ENCODE measurements around the gene FBXL19.

DNA sequence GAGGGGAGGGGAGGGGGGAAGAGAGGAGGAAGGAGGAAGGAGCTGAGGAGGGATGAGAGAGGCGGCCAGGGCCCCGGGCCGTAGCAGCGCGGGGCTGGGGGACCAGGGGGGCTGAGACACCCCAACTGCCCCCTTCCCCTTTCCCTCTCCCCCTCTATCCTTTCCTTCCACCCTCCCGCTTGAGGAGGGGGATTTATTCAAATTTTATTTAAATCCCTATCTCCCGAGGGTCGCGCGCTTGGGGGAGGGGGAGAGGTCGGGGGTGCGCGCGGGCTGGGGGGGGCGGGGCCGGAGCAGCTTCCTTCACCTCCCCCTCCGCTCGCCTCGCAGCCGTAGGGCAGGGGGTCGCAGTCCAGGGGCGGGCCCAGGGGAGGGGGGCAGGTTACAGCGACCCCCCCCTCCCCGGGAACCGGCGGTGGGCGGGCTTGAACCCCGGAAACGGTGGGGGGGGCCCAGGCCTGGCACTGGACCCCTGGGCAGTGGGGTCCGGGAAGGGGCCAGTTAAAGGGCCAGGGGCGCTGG lies at the start of gene FBXL19:
- TF ChIP-seq, protein P1, sequence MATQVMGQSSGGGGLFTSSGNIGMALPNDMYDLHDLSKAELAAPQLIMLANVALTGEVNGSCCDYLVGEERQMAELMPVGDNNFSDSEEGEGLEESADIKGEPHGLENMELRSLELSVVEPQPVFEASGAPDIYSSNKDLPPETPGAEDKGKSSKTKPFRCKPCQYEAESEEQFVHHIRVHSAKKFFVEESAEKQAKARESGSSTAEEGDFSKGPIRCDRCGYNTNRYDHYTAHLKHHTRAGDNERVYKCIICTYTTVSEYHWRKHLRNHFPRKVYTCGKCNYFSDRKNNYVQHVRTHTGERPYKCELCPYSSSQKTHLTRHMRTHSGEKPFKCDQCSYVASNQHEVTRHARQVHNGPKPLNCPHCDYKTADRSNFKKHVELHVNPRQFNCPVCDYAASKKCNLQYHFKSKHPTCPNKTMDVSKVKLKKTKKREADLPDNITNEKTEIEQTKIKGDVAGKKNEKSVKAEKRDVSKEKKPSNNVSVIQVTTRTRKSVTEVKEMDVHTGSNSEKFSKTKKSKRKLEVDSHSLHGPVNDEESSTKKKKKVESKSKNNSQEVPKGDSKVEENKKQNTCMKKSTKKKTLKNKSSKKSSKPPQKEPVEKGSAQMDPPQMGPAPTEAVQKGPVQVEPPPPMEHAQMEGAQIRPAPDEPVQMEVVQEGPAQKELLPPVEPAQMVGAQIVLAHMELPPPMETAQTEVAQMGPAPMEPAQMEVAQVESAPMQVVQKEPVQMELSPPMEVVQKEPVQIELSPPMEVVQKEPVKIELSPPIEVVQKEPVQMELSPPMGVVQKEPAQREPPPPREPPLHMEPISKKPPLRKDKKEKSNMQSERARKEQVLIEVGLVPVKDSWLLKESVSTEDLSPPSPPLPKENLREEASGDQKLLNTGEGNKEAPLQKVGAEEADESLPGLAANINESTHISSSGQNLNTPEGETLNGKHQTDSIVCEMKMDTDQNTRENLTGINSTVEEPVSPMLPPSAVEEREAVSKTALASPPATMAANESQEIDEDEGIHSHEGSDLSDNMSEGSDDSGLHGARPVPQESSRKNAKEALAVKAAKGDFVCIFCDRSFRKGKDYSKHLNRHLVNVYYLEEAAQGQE (IDR thresholded peaks at IDR 0.05; ENCODE audit: low read depth, low read length): no peak
- TF ChIP-seq, protein P2, sequence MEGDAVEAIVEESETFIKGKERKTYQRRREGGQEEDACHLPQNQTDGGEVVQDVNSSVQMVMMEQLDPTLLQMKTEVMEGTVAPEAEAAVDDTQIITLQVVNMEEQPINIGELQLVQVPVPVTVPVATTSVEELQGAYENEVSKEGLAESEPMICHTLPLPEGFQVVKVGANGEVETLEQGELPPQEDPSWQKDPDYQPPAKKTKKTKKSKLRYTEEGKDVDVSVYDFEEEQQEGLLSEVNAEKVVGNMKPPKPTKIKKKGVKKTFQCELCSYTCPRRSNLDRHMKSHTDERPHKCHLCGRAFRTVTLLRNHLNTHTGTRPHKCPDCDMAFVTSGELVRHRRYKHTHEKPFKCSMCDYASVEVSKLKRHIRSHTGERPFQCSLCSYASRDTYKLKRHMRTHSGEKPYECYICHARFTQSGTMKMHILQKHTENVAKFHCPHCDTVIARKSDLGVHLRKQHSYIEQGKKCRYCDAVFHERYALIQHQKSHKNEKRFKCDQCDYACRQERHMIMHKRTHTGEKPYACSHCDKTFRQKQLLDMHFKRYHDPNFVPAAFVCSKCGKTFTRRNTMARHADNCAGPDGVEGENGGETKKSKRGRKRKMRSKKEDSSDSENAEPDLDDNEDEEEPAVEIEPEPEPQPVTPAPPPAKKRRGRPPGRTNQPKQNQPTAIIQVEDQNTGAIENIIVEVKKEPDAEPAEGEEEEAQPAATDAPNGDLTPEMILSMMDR (IDR thresholded peaks at IDR 0.05): no peak
- TF ChIP-seq POLR2AphosphoS5 (IDR thresholded peaks at IDR 0.05; ENCODE audit: low read depth, low read length) (no peak), TCF12 (IDR thresholded peaks at IDR 0.05) (no peak)
- TF ChIP-seq, protein P3, sequence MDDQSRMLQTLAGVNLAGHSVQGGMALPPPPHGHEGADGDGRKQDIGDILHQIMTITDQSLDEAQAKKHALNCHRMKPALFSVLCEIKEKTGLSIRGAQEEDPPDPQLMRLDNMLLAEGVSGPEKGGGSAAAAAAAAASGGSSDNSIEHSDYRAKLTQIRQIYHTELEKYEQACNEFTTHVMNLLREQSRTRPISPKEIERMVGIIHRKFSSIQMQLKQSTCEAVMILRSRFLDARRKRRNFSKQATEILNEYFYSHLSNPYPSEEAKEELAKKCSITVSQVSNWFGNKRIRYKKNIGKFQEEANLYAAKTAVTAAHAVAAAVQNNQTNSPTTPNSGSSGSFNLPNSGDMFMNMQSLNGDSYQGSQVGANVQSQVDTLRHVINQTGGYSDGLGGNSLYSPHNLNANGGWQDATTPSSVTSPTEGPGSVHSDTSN (IDR thresholded peaks at IDR 0.05): no peak
